Measurements from ENCODE around the gene KRT83.

DNA sequence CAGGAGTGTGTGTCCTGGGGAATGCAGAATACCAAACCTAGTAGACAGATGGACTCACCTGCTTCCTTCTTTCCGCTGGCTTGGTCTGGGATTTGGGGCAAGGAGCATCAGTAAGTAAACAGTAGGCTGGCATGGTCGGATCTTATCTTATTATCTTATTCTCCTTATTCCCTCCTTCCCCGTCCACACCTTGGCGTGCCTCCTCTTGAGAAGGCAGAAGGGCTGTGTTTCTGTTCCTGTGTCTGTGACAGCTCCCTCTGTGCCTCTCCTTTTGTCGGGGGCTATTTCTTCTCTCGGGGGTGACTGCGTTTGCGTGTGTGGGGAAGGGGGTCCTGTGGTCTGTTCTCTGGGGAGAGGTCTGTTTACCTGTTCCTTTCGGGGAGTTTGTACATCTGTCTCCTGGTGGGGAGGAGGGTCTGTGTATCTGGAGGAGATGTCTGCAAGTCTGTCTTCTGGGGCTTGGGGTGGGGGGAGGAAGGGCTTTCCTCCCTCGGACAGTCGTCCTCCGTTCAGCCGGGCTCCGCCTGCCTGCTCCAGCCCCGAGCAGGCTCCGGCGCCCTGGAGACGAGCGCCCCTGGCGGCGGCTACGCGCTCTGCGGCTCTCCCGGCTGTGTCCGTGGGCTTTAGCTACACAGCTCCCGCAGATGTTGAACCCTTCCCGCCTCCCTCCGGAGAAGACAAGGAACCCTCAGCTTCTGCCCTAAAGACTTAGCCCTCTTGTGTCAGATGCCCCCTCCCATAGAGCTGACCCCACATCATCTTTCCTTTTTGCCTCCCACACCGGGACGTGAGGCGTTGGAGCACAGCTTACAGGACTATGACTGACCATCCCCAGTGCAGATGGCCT, 42.4 kb downstream of the KRT83 start:
- TF ChIP-seq POLR2A (IDR thresholded peaks at IDR 0.05; ENCODE audit: low read depth, low read length) (no peak), POLR2AphosphoS5 (IDR thresholded peaks at IDR 0.05; ENCODE audit: low read depth, low read length) (no peak), TAF1 (IDR thresholded peaks at IDR 0.05; ENCODE audit: borderline replicate concordance, low read depth, low read length) (no peak)
